OCI-LY1 (cell line): ENCODE measurements around the gene TSN.

Experiments used
- CTCF ChIP-seq: fragments of 200-600 bp; sonication (generic), shearing (Covaris generic); IDR thresholded peaks from 2 replicates; pipeline ENCODE4 v1.5.1; 2017; ENCODE audit warnings: mild to moderate bottlenecking, antibody characterized with exemption, low read length, moderate library complexity, mixed read lengths
- EZH2 ChIP-seq: fragments of 200-600 bp; sonication (generic), shearing (Covaris generic); IDR thresholded peaks from 2 replicates; pipeline ENCODE4 v1.8.0; 2017; ENCODE audit warnings: borderline replicate concordance, mixed run types, mild to moderate bottlenecking, antibody characterized with exemption, low read length, moderate library complexity, mixed read lengths

- TF ChIP-seq CTCF (no peak), EZH2 (no peak)
Observed at GRCh38 chr2:121816797-121817196, 61.3 kb downstream of the TSN start.
